Caco-2 (cell line): ENCODE results near the gene OLFM2. TPM values are rescaled to one million over a fixed set of nuclear protein-coding genes. Genes with fewer than 3 reads are reported as not detected.
A peak's percentile ranks its signal among the peaks of the same experiment; 100 is the strongest.

Experiments
- BruUV-seq: library from RNA; stranded (reverse); fragments of 400-500 nt; replicated peaks from 2 replicates; lab custom pipeline; 2021; lab: Mats Ljungman, UMichigan
- CTCF ChIA-PET: fragments of 300-600 bp; sonication (Branson Sonifier 250); formaldehyde crosslinking; loops from one replicate; lab custom pipeline; 2022; ENCODE audit warnings: antibody characterized with exemption; lab: Charles Lee
- POLR2A ChIA-PET: fragments of 300-600 bp; sonication (Branson Sonifier 250); formaldehyde crosslinking; loops from one replicate; lab custom pipeline; 2022; ENCODE audit warnings: antibody characterized with exemption; lab: Charles Lee
- DNase-seq, 2 experiments: peaks; one replicate each; pipeline versions ENCODE4 v3.0.0 to v3.0.0-alpha.2; 2020 to 2022
- H3K27me3 ChIP-seq: replicated peaks from 2 replicates; pipeline ENCODE4 v1.6.0; 2011; ENCODE audit warnings: low read length; ENCODE audit not compliant: control insufficient read depth, insufficient read depth
- H3K36me3 ChIP-seq: 2 replicates; pipeline ENCODE4 v1.5.1; 2011; ENCODE audit warnings: low read length; ENCODE audit not compliant: control insufficient read depth, insufficient read depth
- H3K4me1 ChIP-seq: fragments of 250-450 bp; sonication (Bioruptor Pico); 2 replicates; pipeline ENCODE4 v1.5.1; 2020; ENCODE audit warnings: mild to moderate bottlenecking
- H3K4me3 ChIP-seq: 2 replicates; pipeline ENCODE4 v1.5.1; 2011; ENCODE audit warnings: low read depth, mild to moderate bottlenecking, control low read depth, low read length
- H3K9me3 ChIP-seq: fragments of 250-450 bp; sonication (Bioruptor Pico); 2 replicates; pipeline ENCODE4 v1.5.1; 2020; ENCODE audit warnings: mild to moderate bottlenecking, moderate library complexity
- H3K27ac Mint-ChIP-seq: one replicate; pipeline ENCODE4 v1.8.0; 2022; ENCODE audit warnings: mixed read lengths; ENCODE audit not compliant: unreplicated experiment
- H3K27me3 Mint-ChIP-seq: one replicate; pipeline ENCODE4 v1.8.0; 2022; ENCODE audit warnings: mixed read lengths; ENCODE audit not compliant: insufficient read depth, unreplicated experiment
- H3K36me3 Mint-ChIP-seq: one replicate; pipeline ENCODE4 v1.8.0; 2022; ENCODE audit warnings: mild to moderate bottlenecking, mixed read lengths; ENCODE audit not compliant: insufficient read depth, unreplicated experiment
- H3K4me1 Mint-ChIP-seq: one replicate; pipeline ENCODE4 v1.8.0; 2022; ENCODE audit warnings: low read depth, mixed read lengths; ENCODE audit not compliant: unreplicated experiment
- H3K4me3 Mint-ChIP-seq: one replicate; pipeline ENCODE4 v1.8.0; 2022; ENCODE audit warnings: mild to moderate bottlenecking, moderate library complexity, mixed read lengths; ENCODE audit not compliant: unreplicated experiment
- H3K9me3 Mint-ChIP-seq: one replicate; pipeline ENCODE4 v1.8.0; 2022; ENCODE audit warnings: mixed read lengths; ENCODE audit not compliant: unreplicated experiment
- CTCF ChIP-seq, 2 experiments: fragments of 200-600 bp in 1 of 2; IDR thresholded peaks; 1 replicate in 1 of 2; 2 replicates in 1 of 2; pipeline versions ENCODE4 v1.5.1 to v1.8.0; 2011 to 2022; ENCODE audit warnings: antibody characterized with exemption in 1 of 2, control low read depth in 1 of 2, inconsistent platforms in 1 of 2, low read depth in 1 of 2, low read length in 1 of 2, mild to moderate bottlenecking in 1 of 2, moderate library complexity in 1 of 2; ENCODE audit not compliant: insufficient read depth in 1 of 2, severe bottlenecking in 1 of 2, unreplicated experiment in 1 of 2
- intact Hi-C: fragments of 100-400 bp; cut with micrococcal nuclease; formaldehyde crosslinking; loops from one replicate; pipeline ENCODE4 v1.10.0; 2022; ENCODE audit not compliant: unreplicated experiment
- total RNA-seq: library from RNA; stranded (reverse); gene quantifications from 2 replicates; pipeline ENCODE4 v1.2.3, GENCODE V29; 2022

The OLFM2 gene
- total RNA-seq, 1 experiment from 2014 or later = 0.34 TPM

DNA sequence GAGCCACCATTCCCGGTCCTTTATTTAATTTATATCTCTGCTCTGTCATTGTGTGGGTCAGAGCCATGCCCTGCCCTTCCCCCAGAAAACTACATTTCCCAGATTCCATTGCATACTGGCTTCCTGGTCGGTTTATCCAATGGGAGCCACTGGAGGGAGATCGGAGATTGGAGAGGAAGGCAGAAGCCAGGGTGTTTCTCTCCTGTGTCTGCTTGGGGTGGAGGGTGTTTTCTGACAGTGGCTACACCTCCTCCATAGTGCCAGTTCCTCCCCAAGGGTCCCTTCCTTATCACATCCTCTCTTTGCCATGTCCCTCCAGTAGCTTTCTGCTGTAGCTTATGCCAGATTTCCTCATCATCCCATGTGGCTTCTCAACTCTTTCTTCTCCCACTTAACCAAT lies 19.0 kb downstream of the OLFM2 start:
- Mint-ChIP-seq H3K36me3 (no peaks in the 10 kb centered on the region), H3K4me1 (peaks cover 7% of the 10 kb centered on the region), H3K9me3 (no peaks in the 10 kb centered on the region), H3K4me3 (peak overlapping the region; percentile 25), H3K27me3 (peaks cover 8% of the 10 kb centered on the region), H3K27ac (no peak overlapping the region)
- H3K36me3 ChIP-seq = no peaks in the 10 kb centered on the region
- intact Hi-C loops = loop anchor here (5.0 kb wide), 1 partner anchor 780 kb away; no protein-coding TSS in a partner anchor
- H3K4me1 ChIP-seq = no peaks in the 10 kb centered on the region
- no peak for TF ChIP-seq CTCF (IDR thresholded peaks at IDR 0.05; ENCODE audit: insufficient read depth in 1 of 2, low read depth in 1 of 2, low read length in 1 of 2, severe bottlenecking in 1 of 2, unreplicated experiment in 1 of 2)
- no TSS peak for BruUV-seq
- ChIA-PET POLR2A (no interaction called here), CTCF (no interaction called here)
- peak; percentile 49 to 53 for DNase-seq
- no peaks in the 10 kb centered on the region for H3K27me3 ChIP-seq
- H3K4me3 ChIP-seq = no peak overlapping the region
- H3K9me3 ChIP-seq = no peaks in the 10 kb centered on the region

GRCh38 chr19:9916719-9917118 lies 19.6 kb downstream of the OLFM2 start:
- BruUV-seq = no TSS peak
- peak overlapping the region; percentile 40 for H3K4me3 Mint-ChIP-seq
- TF ChIP-seq CTCF (IDR thresholded peaks at IDR 0.05; ENCODE audit: insufficient read depth in 1 of 2, low read depth in 1 of 2, low read length in 1 of 2, severe bottlenecking in 1 of 2, unreplicated experiment in 1 of 2) = no peak
- ChIA-PET CTCF (no interaction called here), POLR2A (no interaction called here)
- peaks cover 8% of the 10 kb centered on the region for H3K27me3 Mint-ChIP-seq
- H3K27ac Mint-ChIP-seq = no peak overlapping the region
- H3K4me1 Mint-ChIP-seq = peaks cover 7% of the 10 kb centered on the region
- intact Hi-C loops = loop anchor here (5.0 kb wide), 1 partner anchor 779 kb away; no protein-coding TSS in a partner anchor
- no peak overlapping the region for H3K4me3 ChIP-seq
- no peaks in the 10 kb centered on the region for H3K9me3 ChIP-seq
- no peaks in the 10 kb centered on the region for H3K27me3 ChIP-seq
- no peaks in the 10 kb centered on the region for H3K36me3 ChIP-seq
- no peak for DNase-seq
- no peaks in the 10 kb centered on the region for H3K4me1 ChIP-seq
- no peaks in the 10 kb centered on the region for H3K9me3 Mint-ChIP-seq
- no peaks in the 10 kb centered on the region for H3K36me3 Mint-ChIP-seq

DNA sequence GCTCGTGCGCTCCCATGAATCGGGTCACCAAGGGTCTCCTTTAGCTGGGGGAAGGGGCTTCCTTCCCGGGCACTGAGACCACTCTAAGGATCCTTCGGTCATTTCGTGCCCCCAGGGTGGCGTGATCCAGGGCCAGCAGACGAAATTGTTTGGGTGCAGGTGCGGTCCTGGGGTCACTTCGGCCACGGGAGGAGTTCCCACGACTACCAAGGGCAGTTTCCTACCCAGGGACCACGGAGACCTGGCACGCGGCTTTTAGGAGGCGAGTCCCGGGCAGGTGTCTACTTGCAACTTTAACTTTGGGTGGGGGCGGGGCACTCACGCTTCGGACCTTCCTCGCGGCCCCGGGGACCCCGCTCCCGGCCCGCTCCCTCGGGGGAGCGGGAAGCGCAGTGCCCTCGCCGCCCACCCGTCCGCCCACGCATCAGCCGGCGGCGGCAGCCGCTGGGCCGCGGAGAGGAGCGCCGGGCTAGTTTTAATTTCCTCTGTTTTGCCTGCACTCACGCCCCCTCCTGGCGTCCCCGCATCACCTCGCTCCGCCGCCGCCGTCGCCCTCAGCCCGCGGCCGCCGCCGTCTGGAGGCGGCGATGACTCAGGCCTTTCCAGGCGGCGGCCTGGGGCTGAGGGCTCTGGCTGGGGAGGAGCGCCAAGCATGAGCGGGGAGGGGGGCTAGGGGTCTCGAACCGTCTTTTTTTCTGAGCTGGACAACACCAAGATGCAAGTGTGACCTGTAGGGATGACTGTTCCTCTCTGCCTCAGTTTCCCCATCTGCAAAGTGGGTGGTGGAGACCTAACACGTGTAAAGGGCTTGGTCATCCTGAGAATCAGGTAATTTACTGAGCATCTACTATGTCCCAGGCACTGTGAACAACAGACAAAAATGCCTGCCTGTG lies 21.8 kb downstream of the OLFM2 start:
- Histone ChIP-seq H3K36me3 (no peaks in the 10 kb centered on the region), H3K4me3 (peak overlapping the region; percentile 46), H3K27me3 (no peaks in the 10 kb centered on the region), H3K9me3 (no peaks in the 10 kb centered on the region), H3K4me1 (no peaks in the 10 kb centered on the region)
- no peaks in the 10 kb centered on the region for H3K9me3 Mint-ChIP-seq
- BruUV-seq = no TSS peak
- peak; percentile 64 to 74 for TF ChIP-seq CTCF (IDR thresholded peaks at IDR 0.05; ENCODE audit: insufficient read depth in 1 of 2, low read depth in 1 of 2, low read length in 1 of 2, severe bottlenecking in 1 of 2, unreplicated experiment in 1 of 2)
- intact Hi-C loops = loop anchor here (2.0 to 5.0 kb wide), 2 partner anchors 66 to 777 kb away; no protein-coding TSS in a partner anchor
- peaks cover 7% of the 10 kb centered on the region for H3K4me1 Mint-ChIP-seq
- peaks cover 8% of the 10 kb centered on the region for H3K27me3 Mint-ChIP-seq
- H3K4me3 Mint-ChIP-seq = peak overlapping the region; percentile 46
- CTCF ChIA-PET = no interaction called here
- H3K27ac Mint-ChIP-seq = no peak overlapping the region
- no peaks in the 10 kb centered on the region for H3K36me3 Mint-ChIP-seq
- peak; percentile 74 to 84 for DNase-seq
- POLR2A ChIA-PET = no interaction called here
